BE2C (cell line): ENCODE measurements around the gene SOX8.

Experiments used
- DNase-seq: peaks from one replicate; pipeline ENCODE4 v3.0.0-alpha.2; 2020
- H3K27me3 ChIP-seq: fragments of 250-450 bp; sonication (Bioruptor Pico); 2 replicates; pipeline ENCODE4 v1.5.1; 2020; ENCODE audit warnings: mild to moderate bottlenecking
- H3K36me3 ChIP-seq: fragments of 250-450 bp; sonication (Bioruptor Pico); 2 replicates; pipeline ENCODE4 v1.5.1; 2020; ENCODE audit warnings: mild to moderate bottlenecking
- H3K4me1 ChIP-seq: fragments of 250-450 bp; sonication (Bioruptor Pico); 2 replicates; pipeline ENCODE4 v1.5.1; 2020
- H3K4me3 ChIP-seq: 2 replicates; pipeline ENCODE4 v1.5.1; 2011; ENCODE audit warnings: low read depth, low read length
- H3K9me3 ChIP-seq: fragments of 250-450 bp; sonication (Bioruptor Pico); 2 replicates; pipeline ENCODE4 v1.5.1; 2020
- CTCF ChIP-seq: IDR thresholded peaks from 2 replicates; pipeline ENCODE4 v1.5.1; 2012; ENCODE audit warnings: mild to moderate bottlenecking, low read depth, low read length

Gene SOX8

GRCh38 chr16:966505-966904 is 15.1 kb upstream of the SOX8 start:
- H3K4me1 ChIP-seq: no peaks in the 10 kb centered on the region
- peaks cover 3% of the 10 kb centered on the region for H3K36me3 ChIP-seq
- DNase-seq: no peak
- no peak overlapping the region for H3K4me3 ChIP-seq
- no peak for TF ChIP-seq CTCF
- H3K9me3 ChIP-seq: no peaks in the 10 kb centered on the region
- H3K27me3 ChIP-seq: no peaks in the 10 kb centered on the region

- Histone ChIP-seq H3K36me3 (peaks cover 3% of the 10 kb centered on the region), H3K4me1 (no peaks in the 10 kb centered on the region), H3K27me3 (no peaks in the 10 kb centered on the region), H3K4me3 (no peak overlapping the region), H3K9me3 (no peaks in the 10 kb centered on the region)
- TF ChIP-seq CTCF: no peak
- no peak for DNase-seq
These were observed 14.5 kb upstream of the SOX8 start for GRCh38 chr16:967077-967541.

- Histone ChIP-seq H3K4me3 (no peak overlapping the region), H3K27me3 (no peaks in the 10 kb centered on the region), H3K36me3 (peaks cover 3% of the 10 kb centered on the region), H3K4me1 (no peaks in the 10 kb centered on the region), H3K9me3 (no peaks in the 10 kb centered on the region)
- no peak for TF ChIP-seq CTCF
- no peak for DNase-seq
These were observed 13.8 kb upstream of the SOX8 start for GRCh38 chr16:967546-968295.

- H3K36me3 ChIP-seq: peaks cover 3% of the 10 kb centered on the region; the same call in 1 of the 2 replicates
- TF ChIP-seq CTCF: no peak
- no peak overlapping the region for H3K4me3 ChIP-seq
- H3K4me1 ChIP-seq: no peaks in the 10 kb centered on the region
- H3K27me3 ChIP-seq: no peaks in the 10 kb centered on the region
- DNase-seq: no peak
- H3K9me3 ChIP-seq: no peaks in the 10 kb centered on the region
These were observed 12.9 kb upstream of the SOX8 start for GRCh38 chr16:968620-969019.

GRCh38 chr16:969508-970385 is 11.8 kb upstream of the SOX8 start:
- H3K4me3 ChIP-seq: peak overlapping the region; percentile 63

More at GRCh38 chr16:969508-970385, 11.8 kb upstream of the SOX8 start:
- Histone ChIP-seq H3K27me3 (no peaks in the 10 kb centered on the region), H3K4me1 (no peaks in the 10 kb centered on the region), H3K36me3 (peaks cover 3% of the 10 kb centered on the region; the same call in 1 of the 2 replicates), H3K9me3 (no peaks in the 10 kb centered on the region)
- no peak for DNase-seq
- TF ChIP-seq CTCF: no peak
